Fibroblast of peridontal ligament (primary cell): ENCODE data around the gene CEP97.
A peak's percentile ranks its signal among the peaks of the same experiment; 100 is the strongest.
"Not testable (repeated sequence)": the region's sequence is repeated elsewhere in the genome, so short reads cannot be mapped to it uniquely, and the experiment has no call there.

Experiments used
- DNase-seq: peaks from one replicate; pipeline ENCODE4 v3.0.0-alpha.2; 2010; ENCODE audit errors: extremely low read depth

Gene CEP97

GRCh38 chr3:101762041-101762646 is 37.7 kb downstream of the CEP97 start:
- DNase-seq, result no peak

- not testable (repeated sequence) for DNase-seq
Observed at GRCh38 chr3:101777745-101778281, 53.4 kb downstream of the CEP97 start.

- DNase-seq, result no peak
Observed at GRCh38 chr3:101778385-101779046, 54.1 kb downstream of the CEP97 start.

GRCh38 chr3:101779047-101779821 is 54.8 kb downstream of the CEP97 start, which contains the start of gene NXPE3:
Gene NXPE3 (plus strand): TSS chr3:101779211. CDS start chr3:101785597, 6,386 bp downstream.
- DNase-seq, result peak; percentile 67

GRCh38 chr3:101779822-101780381 is 55.5 kb downstream of the CEP97 start:
- peak; percentile 26 for DNase-seq

GRCh38 chr3:101780661-101781060 is 56.2 kb downstream of the CEP97 start:
- DNase-seq, result peak; percentile 90

- peak; percentile 47 for DNase-seq
Observed at GRCh38 chr3:101781166-101781565, 56.8 kb downstream of the CEP97 start.

GRCh38 chr3:101784855-101785613 is 60.6 kb downstream of the CEP97 start:
- no peak for DNase-seq

- DNase-seq, result no peak
Observed at GRCh38 chr3:101791778-101792177, 67.4 kb downstream of the CEP97 start.

GRCh38 chr3:101796077-101796680 is 71.8 kb downstream of the CEP97 start:
- no peak for DNase-seq

- DNase-seq, result no peak
Observed at GRCh38 chr3:101801174-101801573, 76.8 kb downstream of the CEP97 start.

GRCh38 chr3:101802179-101802578 is 77.8 kb downstream of the CEP97 start:
- DNase-seq, result no peak

- peak; percentile 86 for DNase-seq
Observed at GRCh38 chr3:101803173-101803782, 78.9 kb downstream of the CEP97 start.

GRCh38 chr3:101803939-101804338 is 79.5 kb downstream of the CEP97 start:
- DNase-seq, result no peak

- peak; percentile 29 for DNase-seq
Observed at GRCh38 chr3:101806491-101806890, 82.1 kb downstream of the CEP97 start.

GRCh38 chr3:101807888-101808287 is 83.5 kb downstream of the CEP97 start:
- no peak for DNase-seq

GRCh38 chr3:101809178-101810021 is 85.0 kb downstream of the CEP97 start:
- DNase-seq, result peak; percentile 68

- no peak for DNase-seq
Observed at GRCh38 chr3:101810022-101810418, 85.6 kb downstream of the CEP97 start.

GRCh38 chr3:101811875-101812274 is 87.5 kb downstream of the CEP97 start:
- DNase-seq, result no peak

- DNase-seq, result no peak
Observed at GRCh38 chr3:101812895-101813294, 88.5 kb downstream of the CEP97 start.
